ENCODE measurements around the gene SELL.
"Not testable (repeated sequence)": the region's sequence is repeated elsewhere in the genome, so short reads cannot be mapped to it uniquely, and the experiment has no call there.

The SELL gene

DNA sequence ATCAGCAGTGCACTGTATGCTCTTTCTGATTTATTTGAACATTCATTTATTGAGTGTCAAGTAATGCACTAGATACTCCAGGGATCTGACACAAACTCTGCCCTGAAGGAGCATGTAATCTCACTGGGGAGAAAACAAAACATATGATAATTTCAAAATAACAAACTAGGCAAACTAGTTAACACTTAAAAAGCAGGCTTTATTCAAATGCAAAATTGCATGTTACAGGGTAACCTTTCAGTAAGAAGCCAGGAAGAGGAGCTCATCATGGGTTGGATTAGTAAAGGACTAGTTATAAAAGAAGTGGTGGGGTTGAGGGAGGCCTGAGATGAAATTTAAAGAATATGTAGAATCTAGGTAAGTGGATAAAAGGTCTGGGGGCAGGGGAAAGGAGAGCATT lies 20.9 kb downstream of the SELL start:
- Histone ChIP-seq H3K4me3 (ENCODE audit: low read depth, low read length) (no peak overlapping the region), H3K27ac (ENCODE audit: low read depth, low read length) (no peak overlapping the region), H3K27me3 (ENCODE audit: insufficient read depth, low read length) (peaks cover 3% of the 10 kb centered on the region; the same call in 1 of the 2 replicates), H3K36me3 (ENCODE audit: insufficient read depth, low read length) (no peaks in the 10 kb centered on the region), H3K4me1 (ENCODE audit: control insufficient read depth, insufficient read depth, low read length, unreplicated experiment) (no peaks in the 10 kb centered on the region), H3K79me2 (ENCODE audit: control insufficient read depth, insufficient read depth, low read length, unreplicated experiment) (no peaks in the 10 kb centered on the region), H2AFZ (ENCODE audit: low read length, unreplicated experiment) (no peak overlapping the region)

DNA sequence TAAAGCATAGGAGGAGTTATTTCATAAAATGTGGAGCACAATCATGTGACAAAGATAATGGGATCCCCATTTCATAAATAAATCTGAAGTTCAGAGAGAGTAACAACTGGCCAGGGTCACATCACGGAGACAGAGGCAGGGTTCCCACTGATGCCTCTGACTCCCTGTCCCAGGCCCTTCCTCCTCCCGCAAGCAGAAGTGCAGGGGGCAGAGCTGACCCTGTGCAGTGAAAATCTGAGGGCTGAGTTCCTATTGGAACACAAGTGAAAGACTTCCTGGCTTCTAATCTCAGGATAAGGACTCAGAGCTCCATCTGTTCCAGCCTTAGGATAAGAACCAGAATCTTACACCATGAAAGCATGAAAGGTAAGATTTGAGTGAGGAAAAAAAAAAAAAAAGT lies 22.0 kb downstream of the SELL start:
- Histone ChIP-seq H3K4me1 (ENCODE audit: control insufficient read depth, insufficient read depth, low read length, unreplicated experiment) (no peaks in the 10 kb centered on the region), H3K27me3 (ENCODE audit: insufficient read depth, low read length) (no peaks in the 10 kb centered on the region), H3K79me2 (ENCODE audit: control insufficient read depth, insufficient read depth, low read length, unreplicated experiment) (no peaks in the 10 kb centered on the region), H2AFZ (ENCODE audit: low read length, unreplicated experiment) (no peak overlapping the region), H3K36me3 (ENCODE audit: insufficient read depth, low read length) (no peaks in the 10 kb centered on the region), H3K4me3 (ENCODE audit: low read depth, low read length) (no peak overlapping the region), H3K27ac (ENCODE audit: low read depth, low read length) (no peak overlapping the region)

DNA sequence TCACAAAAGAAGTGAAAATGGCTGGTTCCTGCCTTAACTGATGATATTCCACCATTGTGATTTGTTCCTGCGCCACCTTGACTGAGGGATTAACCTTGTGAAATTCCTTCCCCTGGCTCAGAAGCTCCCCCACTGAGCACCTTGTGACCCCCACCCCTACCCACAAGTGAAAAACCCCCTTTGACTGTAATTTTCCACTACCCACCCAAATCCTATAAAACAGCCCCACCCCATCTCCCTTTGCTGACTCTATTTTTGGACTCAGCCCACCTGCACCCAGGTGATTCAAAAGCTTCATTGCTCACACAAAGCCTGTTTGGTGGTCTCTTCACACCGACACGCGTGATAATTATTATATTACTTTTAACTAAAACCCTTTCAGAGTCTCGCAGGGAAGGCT lies 23.0 kb downstream of the SELL start:
- not testable (repeated sequence) for H3K36me3 ChIP-seq (ENCODE audit: insufficient read depth, low read length); H2AFZ ChIP-seq (ENCODE audit: low read length, unreplicated experiment); H3K27me3 ChIP-seq (ENCODE audit: insufficient read depth, low read length); H3K4me1 ChIP-seq (ENCODE audit: control insufficient read depth, insufficient read depth, low read length, unreplicated experiment); H3K27ac ChIP-seq (ENCODE audit: low read depth, low read length); H3K4me3 ChIP-seq (ENCODE audit: low read depth, low read length); H3K79me2 ChIP-seq (ENCODE audit: control insufficient read depth, insufficient read depth, low read length, unreplicated experiment)

DNA sequence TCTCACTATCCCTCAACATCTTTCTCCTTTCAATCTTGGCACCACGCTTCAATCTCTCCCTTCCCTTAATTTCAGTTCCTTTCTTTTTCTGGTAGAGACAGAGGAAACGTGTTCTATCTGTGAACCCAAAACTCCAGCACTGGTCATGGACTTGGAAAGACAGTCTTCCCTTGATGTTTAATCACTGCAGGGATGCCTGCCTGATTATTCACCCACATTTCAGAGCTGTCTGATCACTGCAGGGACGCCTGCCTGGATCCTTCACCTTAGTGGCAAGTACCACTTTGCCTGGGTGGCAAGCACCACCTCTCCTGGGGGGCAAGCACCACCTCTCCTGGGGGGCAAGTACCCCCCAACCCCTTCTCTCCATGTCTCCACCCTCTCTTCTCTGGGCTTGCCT lies 27.8 kb downstream of the SELL start:
- no peaks in the 10 kb centered on the region for H3K79me2 ChIP-seq (ENCODE audit: control insufficient read depth, insufficient read depth, low read length, unreplicated experiment)
- H2AFZ ChIP-seq (ENCODE audit: low read length, unreplicated experiment), result no peak overlapping the region
- H3K4me1 ChIP-seq (ENCODE audit: control insufficient read depth, insufficient read depth, low read length, unreplicated experiment), result no peaks in the 10 kb centered on the region
- no peak overlapping the region for H3K27ac ChIP-seq (ENCODE audit: low read depth, low read length)
- no peak overlapping the region for H3K4me3 ChIP-seq (ENCODE audit: low read depth, low read length)
- H3K36me3 ChIP-seq (ENCODE audit: insufficient read depth, low read length), result no peaks in the 10 kb centered on the region
- peaks cover 22% of the 10 kb centered on the region for H3K27me3 ChIP-seq (ENCODE audit: insufficient read depth, low read length)

DNA sequence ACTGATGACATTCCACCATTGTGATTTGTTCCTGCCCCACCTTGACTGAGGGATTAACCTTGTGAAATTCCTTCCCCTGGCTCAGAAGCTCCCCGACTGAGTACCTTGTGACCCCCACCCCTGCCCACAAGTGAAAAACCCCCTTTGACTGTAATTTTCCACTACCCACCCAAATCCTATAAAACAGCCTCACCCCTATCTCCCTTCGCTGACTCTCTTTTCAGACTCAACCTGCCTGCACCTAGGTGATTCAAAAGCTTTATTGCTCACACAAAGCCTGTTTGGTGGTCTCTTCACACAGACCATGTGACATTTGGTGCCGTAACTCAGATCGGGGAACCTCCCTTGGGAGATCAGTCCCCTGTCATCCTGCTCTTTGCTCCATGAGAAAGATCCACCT lies 28.3 kb downstream of the SELL start:
- not testable (repeated sequence) for H3K4me1 ChIP-seq (ENCODE audit: control insufficient read depth, insufficient read depth, low read length, unreplicated experiment); H2AFZ ChIP-seq (ENCODE audit: low read length, unreplicated experiment); H3K4me3 ChIP-seq (ENCODE audit: low read depth, low read length); H3K27ac ChIP-seq (ENCODE audit: low read depth, low read length); H3K79me2 ChIP-seq (ENCODE audit: control insufficient read depth, insufficient read depth, low read length, unreplicated experiment); H3K36me3 ChIP-seq (ENCODE audit: insufficient read depth, low read length)
- peaks cover 22% of the 10 kb centered on the region for H3K27me3 ChIP-seq (ENCODE audit: insufficient read depth, low read length)

DNA sequence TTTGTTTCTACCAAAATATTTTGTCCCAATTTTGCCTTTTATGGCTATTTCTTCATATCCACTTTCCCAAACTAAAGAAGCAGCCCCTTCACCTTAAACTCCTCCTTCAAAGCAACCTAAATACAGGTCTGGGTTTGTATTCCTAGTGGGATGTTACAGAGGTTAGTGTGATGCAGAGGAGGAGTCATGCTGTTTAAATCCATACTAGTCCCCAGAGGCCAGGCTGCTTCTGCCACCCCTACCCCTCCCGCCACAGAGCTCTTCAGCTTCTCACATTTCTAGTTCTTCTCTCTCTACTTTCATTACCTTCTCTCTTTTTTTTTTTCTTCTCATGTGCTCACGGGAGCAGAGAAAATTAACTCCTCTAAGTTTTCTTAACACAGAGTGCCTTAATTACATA lies 29.3 kb downstream of the SELL start:
- Histone ChIP-seq H3K27me3 (ENCODE audit: insufficient read depth, low read length) (peaks cover 22% of the 10 kb centered on the region), H3K4me3 (ENCODE audit: low read depth, low read length) (no peak overlapping the region), H3K79me2 (ENCODE audit: control insufficient read depth, insufficient read depth, low read length, unreplicated experiment) (no peaks in the 10 kb centered on the region), H2AFZ (ENCODE audit: low read length, unreplicated experiment) (no peak overlapping the region), H3K36me3 (ENCODE audit: insufficient read depth, low read length) (no peaks in the 10 kb centered on the region), H3K4me1 (ENCODE audit: control insufficient read depth, insufficient read depth, low read length, unreplicated experiment) (no peaks in the 10 kb centered on the region), H3K27ac (ENCODE audit: low read depth, low read length) (no peak overlapping the region)

DNA sequence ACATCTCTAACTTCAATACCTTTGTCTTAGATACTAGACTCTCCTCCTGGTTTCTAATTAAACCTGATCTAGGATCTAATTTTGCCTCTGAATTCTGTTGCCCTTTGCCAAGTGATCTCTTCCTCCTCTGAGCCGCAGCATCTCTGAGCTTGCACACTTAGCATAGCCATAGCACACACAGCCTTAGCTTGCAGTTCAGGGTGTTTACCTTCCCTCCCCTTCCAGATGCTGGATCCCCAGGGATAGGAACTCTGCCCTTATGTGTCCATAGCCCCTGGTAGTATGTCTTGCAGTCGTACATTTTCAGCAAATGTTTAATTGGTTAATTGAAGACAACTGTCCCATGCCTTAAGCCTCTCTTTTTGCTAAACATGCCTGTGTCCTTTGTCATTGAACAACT lies 30.3 kb downstream of the SELL start:
- Histone ChIP-seq H3K4me1 (ENCODE audit: control insufficient read depth, insufficient read depth, low read length, unreplicated experiment) (peaks cover 6% of the 10 kb centered on the region), H3K4me3 (ENCODE audit: low read depth, low read length) (no peak overlapping the region), H3K27me3 (ENCODE audit: insufficient read depth, low read length) (peaks cover 22% of the 10 kb centered on the region), H2AFZ (ENCODE audit: low read length, unreplicated experiment) (no peak overlapping the region), H3K79me2 (ENCODE audit: control insufficient read depth, insufficient read depth, low read length, unreplicated experiment) (no peaks in the 10 kb centered on the region), H3K27ac (ENCODE audit: low read depth, low read length) (no peak overlapping the region), H3K36me3 (ENCODE audit: insufficient read depth, low read length) (no peaks in the 10 kb centered on the region)

DNA sequence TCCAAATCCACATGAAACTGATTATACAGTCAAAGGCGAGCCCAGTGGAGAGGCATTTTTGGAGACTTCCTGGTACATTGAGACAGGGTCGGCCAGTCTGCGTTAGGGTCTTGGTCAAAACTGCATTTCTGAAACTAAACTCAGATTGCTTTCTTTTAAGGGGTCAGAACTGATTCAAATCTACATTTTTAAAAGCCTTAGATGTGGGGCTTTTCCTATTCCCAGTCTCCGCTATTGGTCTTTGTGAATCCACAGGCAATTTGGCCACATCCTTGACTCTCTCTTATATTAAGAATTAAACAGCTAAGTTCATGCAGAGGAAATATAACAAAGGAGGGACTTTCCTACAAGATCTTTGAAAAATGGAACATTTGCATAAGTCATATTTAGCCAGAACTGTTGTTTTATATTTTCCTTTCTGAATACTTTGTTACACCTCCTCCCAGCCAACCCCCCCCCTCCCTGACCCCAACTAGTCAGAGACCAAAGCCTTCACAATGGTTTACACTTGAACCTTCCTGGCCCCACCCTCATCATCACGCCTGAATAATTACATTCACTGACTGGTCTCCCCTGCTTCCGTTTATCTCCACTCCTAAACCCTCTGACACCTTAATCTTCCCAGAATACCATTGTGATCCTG lies 30.9 kb downstream of the SELL start:
- H3K4me1 ChIP-seq (ENCODE audit: control insufficient read depth, insufficient read depth, low read length, unreplicated experiment), result peaks cover 12% of the 10 kb centered on the region

DNA sequence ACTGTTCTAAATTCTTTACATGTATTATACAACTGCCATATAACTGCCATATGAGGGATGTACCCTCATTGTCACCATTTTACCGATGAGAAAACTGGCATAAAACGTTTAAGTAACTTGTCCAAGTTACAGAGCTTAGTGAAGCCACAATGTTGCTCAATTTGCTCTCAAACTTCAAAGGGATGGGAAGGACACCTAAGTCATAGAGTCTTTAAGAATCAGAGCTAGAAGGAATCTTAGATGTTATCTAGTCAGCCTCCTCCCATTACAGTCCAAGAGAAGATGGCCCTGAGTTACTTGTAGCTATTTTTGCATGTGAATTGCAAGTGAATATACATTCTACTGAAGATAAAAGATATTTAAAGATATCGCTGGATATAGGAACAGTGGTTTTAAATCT lies 31.7 kb downstream of the SELL start:
- H3K4me3 ChIP-seq (ENCODE audit: low read depth, low read length), result no peak overlapping the region
- no peaks in the 10 kb centered on the region for H3K36me3 ChIP-seq (ENCODE audit: insufficient read depth, low read length)
- H3K79me2 ChIP-seq (ENCODE audit: control insufficient read depth, insufficient read depth, low read length, unreplicated experiment), result no peaks in the 10 kb centered on the region
- peaks cover 22% of the 10 kb centered on the region for H3K27me3 ChIP-seq (ENCODE audit: insufficient read depth, low read length)
- H3K4me1 ChIP-seq (ENCODE audit: control insufficient read depth, insufficient read depth, low read length, unreplicated experiment), result peaks cover 14% of the 10 kb centered on the region
- H2AFZ ChIP-seq (ENCODE audit: low read length, unreplicated experiment), result no peak overlapping the region
- no peak overlapping the region for H3K27ac ChIP-seq (ENCODE audit: low read depth, low read length)

More for the DNA sequence above, 30.9 kb downstream of the SELL start:
- Histone ChIP-seq H3K27ac (ENCODE audit: low read depth, low read length) (no peak overlapping the region), H3K27me3 (ENCODE audit: insufficient read depth, low read length) (peaks cover 22% of the 10 kb centered on the region), H2AFZ (ENCODE audit: low read length, unreplicated experiment) (no peak overlapping the region), H3K79me2 (ENCODE audit: control insufficient read depth, insufficient read depth, low read length, unreplicated experiment) (no peaks in the 10 kb centered on the region), H3K36me3 (ENCODE audit: insufficient read depth, low read length) (no peaks in the 10 kb centered on the region), H3K4me3 (ENCODE audit: low read depth, low read length) (no peak overlapping the region)

DNA sequence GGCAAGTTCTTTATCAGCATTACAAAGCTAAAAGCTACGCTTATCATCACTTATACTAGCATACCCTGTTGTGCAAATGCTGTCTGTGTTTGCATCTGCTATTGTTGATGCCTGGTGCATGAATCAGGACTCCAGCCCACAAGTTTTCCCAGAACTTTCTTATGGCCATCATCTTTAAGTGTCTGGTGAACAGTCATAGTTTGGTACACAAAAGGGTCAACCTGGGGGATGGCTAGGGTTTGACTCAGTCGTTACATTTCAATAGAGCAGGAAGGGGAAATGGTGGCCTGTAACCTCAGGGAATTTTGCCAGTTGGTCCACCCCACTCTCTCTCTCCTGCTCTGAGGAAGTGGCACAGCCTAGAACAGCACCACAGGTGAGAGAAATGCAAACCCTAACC lies 35.4 kb downstream of the SELL start:
- Histone ChIP-seq H3K27me3 (ENCODE audit: insufficient read depth, low read length) (peaks cover 12% of the 10 kb centered on the region; the same call in 1 of the 2 replicates), H3K4me3 (ENCODE audit: low read depth, low read length) (no peak overlapping the region), H3K27ac (ENCODE audit: low read depth, low read length) (peak overlapping the region; percentile 32), H3K36me3 (ENCODE audit: insufficient read depth, low read length) (no peaks in the 10 kb centered on the region), H2AFZ (ENCODE audit: low read length, unreplicated experiment) (no peak overlapping the region), H3K4me1 (ENCODE audit: control insufficient read depth, insufficient read depth, low read length, unreplicated experiment) (peaks cover 14% of the 10 kb centered on the region), H3K79me2 (ENCODE audit: control insufficient read depth, insufficient read depth, low read length, unreplicated experiment) (no peaks in the 10 kb centered on the region)

DNA sequence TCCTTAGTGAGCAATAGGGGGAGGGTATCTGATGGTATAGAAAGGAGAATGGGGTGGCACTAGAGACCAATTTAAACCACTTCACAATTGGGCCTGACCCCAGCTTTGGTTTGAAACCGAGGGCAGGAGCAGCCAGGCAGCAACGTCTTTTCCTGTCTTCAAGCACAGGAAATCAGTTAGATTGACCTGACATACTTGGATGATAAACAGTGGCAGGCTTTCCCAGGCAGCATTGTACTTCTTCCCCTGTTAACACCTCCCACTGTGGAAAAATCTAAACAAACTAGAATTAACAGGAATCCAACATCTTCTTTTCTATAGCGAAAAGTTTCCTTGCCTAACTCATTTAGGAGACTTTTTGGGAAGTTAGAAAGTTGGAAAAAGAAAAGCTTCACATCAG lies 40.6 kb downstream of the SELL start:
- H3K79me2 ChIP-seq (ENCODE audit: control insufficient read depth, insufficient read depth, low read length, unreplicated experiment), result no peaks in the 10 kb centered on the region
- H3K36me3 ChIP-seq (ENCODE audit: insufficient read depth, low read length), result no peaks in the 10 kb centered on the region
- H3K4me1 ChIP-seq (ENCODE audit: control insufficient read depth, insufficient read depth, low read length, unreplicated experiment), result peaks cover 5% of the 10 kb centered on the region
- H3K4me3 ChIP-seq (ENCODE audit: low read depth, low read length), result no peak overlapping the region
- no peak overlapping the region for H3K27ac ChIP-seq (ENCODE audit: low read depth, low read length)
- H2AFZ ChIP-seq (ENCODE audit: low read length, unreplicated experiment), result no peak overlapping the region
- H3K27me3 ChIP-seq (ENCODE audit: insufficient read depth, low read length), result peaks cover 9% of the 10 kb centered on the region; the same call in 1 of the 2 replicates
